PC-9 (cell line): ENCODE data around the gene LACRT.

Experiments
- EZH2 ChIP-seq: fragments of 200-600 bp; sonication (generic); IDR thresholded peaks from 2 replicates; pipeline ENCODE4 v1.8.0; 2017; ENCODE audit warnings: antibody characterized with exemption, low read depth
- TF ChIP-seq, protein P1 (sequence below): fragments of 200-600 bp; sonication (generic); conservative IDR thresholded peaks from 2 replicates; pipeline ENCODE4 v1.6.1; 2017; ENCODE audit warnings: mixed run types, antibody characterized with exemption, mild to moderate bottlenecking, moderate library complexity

DNA sequence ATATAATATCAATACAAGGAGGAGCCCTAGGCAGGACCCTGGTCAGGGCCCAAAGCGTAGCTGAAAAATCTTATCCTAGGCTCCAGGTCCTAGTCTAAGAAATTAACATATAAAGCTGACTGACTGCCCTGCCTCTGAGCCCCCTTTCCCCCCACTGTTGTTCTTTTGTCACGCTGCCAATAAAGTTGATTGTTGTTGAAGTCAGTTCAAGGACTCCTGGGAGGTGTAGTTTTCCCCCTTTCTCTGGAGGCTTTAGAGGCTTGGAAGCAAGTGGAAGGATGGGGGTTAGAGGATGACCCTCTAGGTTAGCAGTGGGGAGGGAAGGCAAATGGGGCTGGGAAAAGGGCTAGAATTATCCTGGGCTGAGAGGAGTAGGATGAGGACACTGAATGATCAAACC, 49.5 kb downstream of the LACRT start:
- TF ChIP-seq, protein P1, sequence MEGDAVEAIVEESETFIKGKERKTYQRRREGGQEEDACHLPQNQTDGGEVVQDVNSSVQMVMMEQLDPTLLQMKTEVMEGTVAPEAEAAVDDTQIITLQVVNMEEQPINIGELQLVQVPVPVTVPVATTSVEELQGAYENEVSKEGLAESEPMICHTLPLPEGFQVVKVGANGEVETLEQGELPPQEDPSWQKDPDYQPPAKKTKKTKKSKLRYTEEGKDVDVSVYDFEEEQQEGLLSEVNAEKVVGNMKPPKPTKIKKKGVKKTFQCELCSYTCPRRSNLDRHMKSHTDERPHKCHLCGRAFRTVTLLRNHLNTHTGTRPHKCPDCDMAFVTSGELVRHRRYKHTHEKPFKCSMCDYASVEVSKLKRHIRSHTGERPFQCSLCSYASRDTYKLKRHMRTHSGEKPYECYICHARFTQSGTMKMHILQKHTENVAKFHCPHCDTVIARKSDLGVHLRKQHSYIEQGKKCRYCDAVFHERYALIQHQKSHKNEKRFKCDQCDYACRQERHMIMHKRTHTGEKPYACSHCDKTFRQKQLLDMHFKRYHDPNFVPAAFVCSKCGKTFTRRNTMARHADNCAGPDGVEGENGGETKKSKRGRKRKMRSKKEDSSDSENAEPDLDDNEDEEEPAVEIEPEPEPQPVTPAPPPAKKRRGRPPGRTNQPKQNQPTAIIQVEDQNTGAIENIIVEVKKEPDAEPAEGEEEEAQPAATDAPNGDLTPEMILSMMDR, result no peak
- TF ChIP-seq EZH2, result no peak
